H9 (cell line): ENCODE data around the gene CARD6. TPM values are rescaled to one million over a fixed set of nuclear protein-coding genes. Genes with fewer than 3 reads are reported as not detected.

Source experiments
- DNase-seq: peaks from one replicate; pipeline ENCODE4 v3.0.0-alpha.2; 2017
- H2AFZ ChIP-seq: one replicate; pipeline ENCODE4 v1.6.1; 2013; ENCODE audit warnings: mild to moderate bottlenecking, low read length, control low read depth, moderate library complexity
- H2AK5ac ChIP-seq: 2 replicates; pipeline ENCODE4 v1.6.1; 2013; ENCODE audit warnings: low read length, control low read depth, mixed read lengths; ENCODE audit not compliant: insufficient read length
- H2BK120ac ChIP-seq: one replicate; pipeline ENCODE4 v1.6.1; 2013; ENCODE audit warnings: low read depth, mild to moderate bottlenecking, low read length, control low read depth, inconsistent platforms; ENCODE audit not compliant: poor library complexity, severe bottlenecking
- H2BK12ac ChIP-seq: 2 replicates; pipeline ENCODE4 v1.6.1; 2013; ENCODE audit warnings: low read length, control low read depth, mixed read lengths, low read depth; ENCODE audit not compliant: insufficient read length
- H2BK15ac ChIP-seq: 2 replicates; pipeline ENCODE4 v1.6.1; 2013; ENCODE audit warnings: low read depth, low read length, control low read depth
- H2BK20ac ChIP-seq: one replicate; pipeline ENCODE4 v1.6.1; 2013; ENCODE audit warnings: low read depth, mild to moderate bottlenecking, low read length, control low read depth, inconsistent platforms; ENCODE audit not compliant: poor library complexity, severe bottlenecking
- H2BK5ac ChIP-seq: 2 replicates; pipeline ENCODE4 v1.6.1; 2013; ENCODE audit warnings: low read length, control low read depth, mixed read lengths; ENCODE audit not compliant: insufficient read length
- H3K14ac ChIP-seq: 2 replicates; pipeline ENCODE4 v1.6.1; 2013; ENCODE audit warnings: low read length, control low read depth; ENCODE audit not compliant: insufficient read depth
- H3K18ac ChIP-seq: 2 replicates; pipeline ENCODE4 v1.6.1; 2013; ENCODE audit warnings: low read depth, mild to moderate bottlenecking, mixed read lengths, low read length, control low read depth; ENCODE audit not compliant: insufficient read length
- H3K23ac ChIP-seq: 2 replicates; pipeline ENCODE4 v1.6.1; 2013; ENCODE audit warnings: low read length, control low read depth, mixed read lengths, low read depth; ENCODE audit not compliant: insufficient read length
- H3K23me2 ChIP-seq: 2 replicates; pipeline ENCODE4 v1.6.1; 2013; ENCODE audit warnings: low read depth, mild to moderate bottlenecking, mixed read lengths, low read length, control low read depth; ENCODE audit not compliant: insufficient read length, poor library complexity, severe bottlenecking
- H3K27ac ChIP-seq: 2 replicates; pipeline ENCODE4 v1.5.1; 2013; ENCODE audit warnings: low read length, control low read depth, mixed read lengths, low read depth; ENCODE audit not compliant: insufficient read length
- H3K27me3 ChIP-seq: 2 replicates; pipeline ENCODE4 v1.6.1; 2013; ENCODE audit warnings: low read length, control low read depth, inconsistent platforms; ENCODE audit not compliant: insufficient read depth
- H3K4ac ChIP-seq: 2 replicates; pipeline ENCODE4 v1.6.1; 2013; ENCODE audit warnings: low read depth, mild to moderate bottlenecking, control low read depth, inconsistent platforms, low read length, moderate library complexity
- H3K4me1 ChIP-seq: 2 replicates; pipeline ENCODE4 v1.6.1; 2013; ENCODE audit warnings: low read length, control low read depth, inconsistent platforms; ENCODE audit not compliant: insufficient read depth
- H3K4me2 ChIP-seq: 2 replicates; pipeline ENCODE4 v1.6.1; 2013; ENCODE audit warnings: low read length, control low read depth, mixed read lengths; ENCODE audit not compliant: insufficient read length, insufficient read depth
- H3K56ac ChIP-seq: 2 replicates; pipeline ENCODE4 v1.6.1; 2013; ENCODE audit warnings: low read depth, mild to moderate bottlenecking, mixed read lengths, low read length, control low read depth; ENCODE audit not compliant: insufficient read length
- H3K79me1 ChIP-seq: 2 replicates; pipeline ENCODE4 v1.6.1; 2013; ENCODE audit warnings: low read depth, mild to moderate bottlenecking, moderate library complexity, low read length, control low read depth, inconsistent platforms; ENCODE audit not compliant: insufficient read depth, poor library complexity, severe bottlenecking
- H3K79me2 ChIP-seq: 2 replicates; pipeline ENCODE4 v1.6.1; 2013; ENCODE audit warnings: low read length, control low read depth, inconsistent platforms; ENCODE audit not compliant: insufficient read depth
- H3K9ac ChIP-seq: 2 replicates; pipeline ENCODE4 v1.6.1; 2013; ENCODE audit warnings: low read length, control low read depth, mixed read lengths; ENCODE audit not compliant: insufficient read length; ENCODE audit errors: extremely low read depth
- H3K9me3 ChIP-seq: one replicate; pipeline ENCODE4 v1.6.1; 2013; ENCODE audit warnings: low read depth, low read length, inconsistent platforms; ENCODE audit not compliant: control insufficient read depth
- H3T11ph ChIP-seq: one replicate; pipeline ENCODE4 v1.6.1; 2013; ENCODE audit warnings: mild to moderate bottlenecking, low read length, control low read depth, inconsistent platforms
- H4K20me1 ChIP-seq: one replicate; pipeline ENCODE4 v1.6.1; 2013; ENCODE audit not compliant: control insufficient read depth, insufficient read length, insufficient read depth
- H4K5ac ChIP-seq: 2 replicates; pipeline ENCODE4 v1.6.1; 2013; ENCODE audit warnings: low read depth, mild to moderate bottlenecking, mixed read lengths, low read length, control low read depth; ENCODE audit not compliant: insufficient read length
- H4K8ac ChIP-seq: replicated peaks from 2 replicates; pipeline ENCODE4 v1.6.1; 2013; ENCODE audit warnings: low read length, control low read depth, mixed read lengths, low read depth; ENCODE audit not compliant: insufficient read length
- H4K91ac ChIP-seq: 2 replicates; pipeline ENCODE4 v1.6.1; 2013; ENCODE audit warnings: low read depth, mild to moderate bottlenecking, moderate library complexity, mixed read lengths, low read length, control low read depth; ENCODE audit not compliant: insufficient read length
- H3K27ac Mint-ChIP-seq, 3 experiments: 2 replicates in 2 of 3; 3 replicates in 1 of 3; pipeline ENCODE4 v1.8.0; 2020 to 2021; ENCODE audit warnings: mixed read lengths in 3 of 3, mild to moderate bottlenecking in 1 of 3, moderate library complexity in 1 of 3
- H3K27me3 Mint-ChIP-seq: 2 replicates; pipeline ENCODE4 v1.8.0; 2021; ENCODE audit warnings: low read depth, mild to moderate bottlenecking, moderate library complexity, mixed read lengths
- H3K36me3 Mint-ChIP-seq, 3 experiments: 2 replicates in 2 of 3; 3 replicates in 1 of 3; pipeline ENCODE4 v1.8.0; 2020 to 2021; ENCODE audit warnings: low read depth in 3 of 3, mixed read lengths in 3 of 3; ENCODE audit not compliant: insufficient read depth in 1 of 3
- H3K4me1 Mint-ChIP-seq, 2 experiments: 2 replicates each; pipeline ENCODE4 v1.8.0; 2020; ENCODE audit warnings: mixed read lengths in 2 of 2
- H3K4me3 Mint-ChIP-seq, 2 experiments: 2 replicates in 1 of 2; 3 replicates in 1 of 2; pipeline ENCODE4 v1.8.0; 2020 to 2021; ENCODE audit warnings: mild to moderate bottlenecking in 2 of 2, mixed read lengths in 2 of 2, moderate library complexity in 1 of 2
- H3K9me3 Mint-ChIP-seq, 2 experiments: 2 replicates in 1 of 2; 3 replicates in 1 of 2; pipeline ENCODE4 v1.8.0; 2020; ENCODE audit warnings: mild to moderate bottlenecking in 2 of 2, mixed read lengths in 2 of 2, moderate library complexity in 1 of 2
- CTCF ChIP-seq: fragments of 200-600 bp; sonication (generic); conservative IDR thresholded peaks from 3 replicates; pipeline ENCODE4 v1.8.0; 2021; ENCODE audit warnings: antibody characterized with exemption, mild to moderate bottlenecking
- WGBS: extraction: QIAGEN DNeasy Blood & Tissue Kit; methylation state at CpG from one replicate; pipeline ENCODE4 v1.1.7; 2013; ENCODE audit warnings: missing lambda C conversion rate, low lambda C conversion rate, mixed read lengths; ENCODE audit not compliant: insufficient read length; ENCODE audit errors: extremely low coverage; 5-methylcytosine and 5-hydroxymethylcytosine counted together
- long read RNA-seq: library from polyadenylated mRNA; unstranded; transcript quantifications from one replicate; pipeline ENCODE4 v2.0.0, GENCODE V29; 2020
- total RNA-seq: library from RNA; stranded (reverse); gene quantifications from 2 replicates; pipeline ENCODE4 v1.2.1, GENCODE V29; 2021

The CARD6 gene
- total RNA-seq = 0.22 and 0.35 TPM in 2 replicates
- long read RNA-seq, partial matches to known transcripts = 1 of 1 reads
- long read RNA-seq, other reads (novel, unspliced or antisense) = 0 of 1 reads

- Histone ChIP-seq H2BK15ac (no peak within 1 kb of the TSS), H3K23me2 (peaks cover 3% of the 10 kb centered on the region), H4K5ac (no peak within 1 kb of the TSS), H3K79me1 (no peaks in the 10 kb centered on the region), H3K56ac (no peak within 1 kb of the TSS), H2BK5ac (no peak within 1 kb of the TSS), H3K9ac (peak within 1 kb of the TSS; percentile 62), H3K23ac (no peak within 1 kb of the TSS), H3K27me3 (no peaks in the 10 kb centered on the region), H2BK120ac (no peak within 1 kb of the TSS), H3K4me1 (no peaks in the 10 kb centered on the region), H2BK12ac (no peak within 1 kb of the TSS), H3K4me2 (peak within 1 kb of the TSS; percentile 69), H3T11ph (no peak within 1 kb of the TSS), H3K27ac (no peak within 1 kb of the TSS), H2AFZ (peak within 1 kb of the TSS; percentile 95), H4K8ac (no peak within 1 kb of the TSS), H3K14ac (no peak within 1 kb of the TSS; the same call in 1 of the 2 replicates), H3K4ac (no peak within 1 kb of the TSS), H3K9me3 (no peaks in the 10 kb centered on the region), H4K20me1 (peaks cover 4% of the 10 kb centered on the region), H4K91ac (no peak within 1 kb of the TSS), H3K79me2 (no peaks in the 10 kb centered on the region), H2BK20ac (no peak within 1 kb of the TSS), H3K18ac (no peak within 1 kb of the TSS), H2AK5ac (no peak within 1 kb of the TSS)
- H3K4me1 Mint-ChIP-seq = peaks cover 9 to 15% of the 10 kb centered on the region in 2 experiments
- H3K27me3 Mint-ChIP-seq = no peaks in the 10 kb centered on the region
- no peak for DNase-seq
- peak within 1 kb of the TSS in 1 of 3 experiments; percentile 8; a peak in 2 of 7 replicates for H3K27ac Mint-ChIP-seq
- H3K9me3 Mint-ChIP-seq = no peaks in the 10 kb centered on the region; a peak in 1 of 5 replicates
- WGBS = no CpG with 5 or more reads among the region's 9 CpGs
- H3K4me3 Mint-ChIP-seq = peak within 1 kb of the TSS; percentile 14 to 61; a peak in 4 of 5 replicates
- no peaks in the 10 kb centered on the region for H3K36me3 Mint-ChIP-seq
- peak; percentile 38; the same call in 2 of the 3 replicates for TF ChIP-seq CTCF
Measured at GRCh38 chr5:40841068-40841805, at the start of gene CARD6. TSS of gene CARD6 (plus strand) at chr5:40841367. CDS start at chr5:40841383, 16 bp downstream.
